A673 (cell line): ENCODE results near the gene CD40. TPM values are rescaled to one million over a fixed set of nuclear protein-coding genes. Genes with fewer than 3 reads are reported as not detected.

ENCODE experiments used
- BruUV-seq: library from RNA; stranded (reverse); fragments of 400-500 nt; replicated peaks from 2 replicates; lab custom pipeline; 2021; lab: Mats Ljungman, UMichigan
- CTCF ChIA-PET: fragments of 300-600 bp; sonication (Branson Sonifier 250); formaldehyde crosslinking; loops from one replicate; lab custom pipeline; 2022; ENCODE audit warnings: antibody characterized with exemption; lab: Charles Lee
- POLR2A ChIA-PET: fragments of 300-600 bp; sonication (Branson Sonifier 250); formaldehyde crosslinking; loops from one replicate; lab custom pipeline; 2022; ENCODE audit warnings: antibody characterized with exemption; ENCODE audit not compliant: low non-redundant PET; lab: Charles Lee
- DNase-seq: peaks from one replicate; pipeline ENCODE4 v3.0.0-alpha.2; 2015; ENCODE audit warnings: low spot score
- H3K27ac ChIP-seq: fragments of 200-600 bp; sonication (generic); 2 replicates; pipeline ENCODE4 v1.5.1; 2016; ENCODE audit warnings: mixed run types, low read depth, mild to moderate bottlenecking, mixed read lengths, antibody characterized with exemption, low read length; ENCODE audit not compliant: poor library complexity, severe bottlenecking
- H3K27me3 ChIP-seq: fragments of 200-600 bp; sonication (generic); replicated peaks from 2 replicates; pipeline ENCODE4 v1.6.1; 2017; ENCODE audit warnings: mixed run types, low read depth, mild to moderate bottlenecking, mixed read lengths, antibody characterized with exemption, low read length; ENCODE audit not compliant: insufficient read depth, poor library complexity
- H3K36me3 ChIP-seq: fragments of 200-600 bp; sonication (generic); 2 replicates; pipeline ENCODE4 v1.6.1; 2016; ENCODE audit warnings: mixed run types, mild to moderate bottlenecking, mixed read lengths, antibody characterized with exemption, low read length; ENCODE audit not compliant: insufficient read depth, poor library complexity, severe bottlenecking
- H3K4me1 ChIP-seq: fragments of 200-600 bp; sonication (generic); 2 replicates; pipeline ENCODE4 v1.6.1; 2017; ENCODE audit warnings: mixed run types, mild to moderate bottlenecking, mixed read lengths, antibody characterized with exemption, low read length; ENCODE audit not compliant: insufficient read depth, poor library complexity, severe bottlenecking
- H3K4me3 ChIP-seq: fragments of 200-600 bp; sonication (generic); 2 replicates; pipeline ENCODE4 v1.5.1; 2016; ENCODE audit warnings: low read depth, mixed run types, mild to moderate bottlenecking, mixed read lengths, low read length; ENCODE audit not compliant: poor library complexity, severe bottlenecking
- H3K9me3 ChIP-seq: fragments of 200-600 bp; sonication (generic); 2 replicates; pipeline ENCODE4 v1.6.1; 2016; ENCODE audit warnings: mixed run types, low read depth, mild to moderate bottlenecking, mixed read lengths, antibody characterized with exemption, low read length; ENCODE audit not compliant: poor library complexity, severe bottlenecking
- CTCF ChIP-seq: fragments of 300-800, 200-600 bp; sonication (generic); conservative IDR thresholded peaks from 2 replicates; pipeline ENCODE4 v1.5.1; 2017; ENCODE audit warnings: low read depth, mild to moderate bottlenecking, antibody characterized with exemption, low read length, moderate library complexity, mixed read lengths
- EZH2 ChIP-seq: fragments of 200-600 bp; sonication (generic); IDR thresholded peaks from 2 replicates; pipeline ENCODE4 v1.6.1; 2017; ENCODE audit warnings: borderline replicate concordance, low read depth, mild to moderate bottlenecking, mixed read lengths, antibody characterized with exemption, low read length; ENCODE audit not compliant: poor library complexity, severe bottlenecking
- intact Hi-C: fragments of 100-400 bp; cut with micrococcal nuclease; formaldehyde crosslinking; loops from one replicate; pipeline ENCODE4 v1.10.0; 2022; ENCODE audit not compliant: unreplicated experiment
- total RNA-seq: library from RNA; stranded (reverse); gene quantifications from 2 replicates; pipeline ENCODE4 v1.2.3, GENCODE V29; 2021

The CD40 gene
- total RNA-seq, 1 experiment from 2014 or later = 16.3 TPM

GRCh38 chr20:46129955-46130481, 11.9 kb downstream of the CD40 start:
- Histone ChIP-seq H3K9me3 (no peaks in the 10 kb centered on the region), H3K4me1 (no peaks in the 10 kb centered on the region), H3K36me3 (peaks cover 3% of the 10 kb centered on the region), H3K4me3 (no peak overlapping the region), H3K27ac (no peak overlapping the region), H3K27me3 (peaks cover 7% of the 10 kb centered on the region)
- DNase-seq = no peak
- TF ChIP-seq EZH2 (no peak), CTCF (no peak)
- ChIA-PET CTCF (interaction anchor here (2.0 kb wide), 1 partner anchor 107 kb away, joined by 7 read pairs; no protein-coding TSS in a partner anchor), POLR2A (no interaction called here)
- intact Hi-C loops = loop anchor here (10.0 kb wide), 2 partner anchors 115 to 555 kb away; partner anchors contain the start of gene TP53RK
- no TSS peak for BruUV-seq

- Histone ChIP-seq H3K9me3 (no peaks in the 10 kb centered on the region), H3K27ac (no peak overlapping the region), H3K27me3 (peaks cover 7% of the 10 kb centered on the region), H3K4me1 (no peaks in the 10 kb centered on the region), H3K36me3 (peaks cover 3% of the 10 kb centered on the region), H3K4me3 (no peak overlapping the region)
- intact Hi-C loops = loop anchor here (10.0 kb wide), 2 partner anchors 114 to 554 kb away; partner anchors contain the start of gene TP53RK
- BruUV-seq = no TSS peak
- ChIA-PET POLR2A (no interaction called here), CTCF (no interaction called here)
- DNase-seq = no peak
- TF ChIP-seq CTCF = no peak
- no peak for TF ChIP-seq EZH2
Observed at GRCh38 chr20:46130534-46130933, 12.4 kb downstream of the CD40 start.

GRCh38 chr20:46131396-46131795, 13.3 kb downstream of the CD40 start:
- Histone ChIP-seq H3K27ac (no peak overlapping the region), H3K4me1 (no peaks in the 10 kb centered on the region), H3K27me3 (peaks cover 7% of the 10 kb centered on the region), H3K9me3 (no peaks in the 10 kb centered on the region), H3K4me3 (no peak overlapping the region), H3K36me3 (no peaks in the 10 kb centered on the region)
- no peak for TF ChIP-seq CTCF
- no peak for TF ChIP-seq EZH2
- ChIA-PET POLR2A (no interaction called here), CTCF (interaction anchor here (0.7 kb wide), 2 partner anchors 162 to 307 kb away, joined by 3 read pairs; no protein-coding TSS in a partner anchor)
- intact Hi-C loops = loop anchor here (10.0 kb wide), 2 partner anchors 113 to 553 kb away; partner anchors contain the start of gene TP53RK
- DNase-seq = no peak
- no TSS peak for BruUV-seq
